ENCODE results near the gene ZNF415. TPM values are rescaled to one million over a fixed set of nuclear protein-coding genes. Genes with fewer than 3 reads are reported as not detected.

Gene ZNF415
- total and polyA plus RNA-seq, 9 of the 15 experiments (the other 6 are each of a cell fraction or from before 2014, with no cell fraction given), result 0.06 to 0.82 (median 0.14) TPM; not detected in 2

DNA sequence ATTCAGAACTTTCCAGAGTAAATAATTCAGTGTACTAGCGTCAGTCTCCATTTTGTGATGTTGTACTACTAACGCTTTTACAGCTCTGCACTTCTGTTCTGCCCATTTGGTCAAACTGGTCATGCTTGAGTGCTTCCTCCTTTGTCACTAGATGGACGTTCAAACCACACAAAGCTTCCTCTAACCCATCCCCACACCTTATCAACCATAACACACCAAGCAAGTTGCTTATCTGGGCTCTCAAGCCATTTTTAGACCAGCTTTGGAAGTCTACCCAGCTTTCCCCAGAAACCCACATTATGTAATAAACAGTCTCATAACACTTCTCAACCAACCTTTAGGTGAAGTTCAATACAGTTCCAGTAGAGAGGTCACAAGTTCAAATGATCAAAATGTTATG is 28.4 kb upstream of the ZNF415 start (continued):
- TF ChIP-seq CCAR2 (IDR thresholded peaks at IDR 0.05; ENCODE audit: low read depth, low read length), result no peak
- TF ChIP-seq MTA3 (IDR thresholded peaks at IDR 0.05; ENCODE audit: borderline replicate concordance), result peak; percentile 67; the same call in 1 of the 2 replicates
- TF ChIP-seq SREBF2 (CRISPR knock-in tag; IDR thresholded peaks at IDR 0.05), result no peak
- no peak for TF ChIP-seq BCL6 (CRISPR knock-in tag; IDR thresholded peaks at IDR 0.05)
- no peak for TF ChIP-seq ZNF124 (CRISPR knock-in tag; IDR thresholded peaks at IDR 0.05)
- no peak for TF ChIP-seq POLR3G (IDR thresholded peaks at IDR 0.05; ENCODE audit: extremely low read depth, insufficient read length, insufficient replicate concordance)
- TF ChIP-seq, protein P1, sequence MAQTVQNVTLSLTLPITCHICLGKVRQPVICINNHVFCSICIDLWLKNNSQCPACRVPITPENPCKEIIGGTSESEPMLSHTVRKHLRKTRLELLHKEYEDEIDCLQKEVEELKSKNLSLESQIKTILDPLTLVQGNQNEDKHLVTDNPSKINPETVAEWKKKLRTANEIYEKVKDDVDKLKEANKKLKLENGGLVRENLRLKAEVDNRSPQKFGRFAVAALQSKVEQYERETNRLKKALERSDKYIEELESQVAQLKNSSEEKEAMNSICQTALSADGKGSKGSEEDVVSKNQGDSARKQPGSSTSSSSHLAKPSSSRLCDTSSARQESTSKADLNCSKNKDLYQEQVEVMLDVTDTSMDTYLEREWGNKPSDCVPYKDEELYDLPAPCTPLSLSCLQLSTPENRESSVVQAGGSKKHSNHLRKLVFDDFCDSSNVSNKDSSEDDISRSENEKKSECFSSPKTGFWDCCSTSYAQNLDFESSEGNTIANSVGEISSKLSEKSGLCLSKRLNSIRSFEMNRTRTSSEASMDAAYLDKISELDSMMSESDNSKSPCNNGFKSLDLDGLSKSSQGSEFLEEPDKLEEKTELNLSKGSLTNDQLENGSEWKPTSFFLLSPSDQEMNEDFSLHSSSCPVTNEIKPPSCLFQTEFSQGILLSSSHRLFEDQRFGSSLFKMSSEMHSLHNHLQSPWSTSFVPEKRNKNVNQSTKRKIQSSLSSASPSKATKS (CRISPR knock-in tag; IDR thresholded peaks at IDR 0.05), result no peak
- TF ChIP-seq, protein P2, sequence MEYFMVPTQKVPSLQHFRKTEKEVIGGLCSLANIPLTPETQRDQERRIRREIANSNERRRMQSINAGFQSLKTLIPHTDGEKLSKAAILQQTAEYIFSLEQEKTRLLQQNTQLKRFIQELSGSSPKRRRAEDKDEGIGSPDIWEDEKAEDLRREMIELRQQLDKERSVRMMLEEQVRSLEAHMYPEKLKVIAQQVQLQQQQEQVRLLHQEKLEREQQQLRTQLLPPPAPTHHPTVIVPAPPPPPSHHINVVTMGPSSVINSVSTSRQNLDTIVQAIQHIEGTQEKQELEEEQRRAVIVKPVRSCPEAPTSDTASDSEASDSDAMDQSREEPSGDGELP (CRISPR knock-in tag; IDR thresholded peaks at IDR 0.05; ENCODE audit: borderline replicate concordance), result no peak
- TF ChIP-seq, protein P3, sequence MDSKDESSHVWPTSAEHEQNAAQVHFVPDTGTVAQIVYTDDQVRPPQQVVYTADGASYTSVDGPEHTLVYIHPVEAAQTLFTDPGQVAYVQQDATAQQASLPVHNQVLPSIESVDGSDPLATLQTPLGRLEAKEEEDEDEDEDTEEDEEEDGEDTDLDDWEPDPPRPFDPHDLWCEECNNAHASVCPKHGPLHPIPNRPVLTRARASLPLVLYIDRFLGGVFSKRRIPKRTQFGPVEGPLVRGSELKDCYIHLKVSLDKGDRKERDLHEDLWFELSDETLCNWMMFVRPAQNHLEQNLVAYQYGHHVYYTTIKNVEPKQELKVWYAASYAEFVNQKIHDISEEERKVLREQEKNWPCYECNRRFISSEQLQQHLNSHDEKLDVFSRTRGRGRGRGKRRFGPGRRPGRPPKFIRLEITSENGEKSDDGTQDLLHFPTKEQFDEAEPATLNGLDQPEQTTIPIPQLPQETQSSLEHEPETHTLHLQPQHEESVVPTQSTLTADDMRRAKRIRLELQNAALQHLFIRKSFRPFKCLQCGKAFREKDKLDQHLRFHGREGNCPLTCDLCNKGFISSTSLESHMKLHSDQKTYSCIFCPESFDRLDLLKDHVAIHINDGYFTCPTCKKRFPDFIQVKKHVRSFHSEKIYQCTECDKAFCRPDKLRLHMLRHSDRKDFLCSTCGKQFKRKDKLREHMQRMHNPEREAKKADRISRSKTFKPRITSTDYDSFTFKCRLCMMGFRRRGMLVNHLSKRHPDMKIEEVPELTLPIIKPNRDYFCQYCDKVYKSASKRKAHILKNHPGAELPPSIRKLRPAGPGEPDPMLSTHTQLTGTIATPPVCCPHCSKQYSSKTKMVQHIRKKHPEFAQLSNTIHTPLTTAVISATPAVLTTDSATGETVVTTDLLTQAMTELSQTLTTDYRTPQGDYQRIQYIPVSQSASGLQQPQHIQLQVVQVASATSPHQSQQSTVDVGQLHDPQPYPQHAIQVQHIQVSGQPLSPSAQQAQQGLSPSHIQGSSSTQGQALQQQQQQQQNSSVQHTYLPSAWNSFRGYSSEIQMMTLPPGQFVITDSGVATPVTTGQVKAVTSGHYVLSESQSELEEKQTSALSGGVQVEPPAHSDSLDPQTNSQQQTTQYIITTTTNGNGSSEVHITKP (IDR thresholded peaks at IDR 0.05; ENCODE audit: partially characterized antibody), result no peak
- peak; percentile 11; the same call in 1 of the 2 replicates for TF ChIP-seq TOE1 (IDR thresholded peaks at IDR 0.05; ENCODE audit: borderline replicate concordance)
- no peak for TF ChIP-seq TOE1 (CRISPR knock-in tag; IDR thresholded peaks at IDR 0.05; ENCODE audit: borderline replicate concordance, low read depth)
- TF ChIP-seq TCFL5 (CRISPR knock-in tag; conservative IDR thresholded peaks at IDR 0.05), result no peak
- peak; percentile 98 for TF ChIP-seq CBFA2T3 (IDR thresholded peaks at IDR 0.05)
- TF ChIP-seq SOX6 (IDR thresholded peaks at IDR 0.05), result peak; percentile 99
- 0 out of 4 replicates have a peak, but pooled peaks of 1 of the 2 experiments have one; percentile 42 for TF ChIP-seq ETV6 (IDR thresholded peaks at IDR 0.05; ENCODE audit: borderline replicate concordance in 1 of 2, low read depth in 2 of 2, low read length in 1 of 2)
- no peak for TF ChIP-seq ETV6 (CRISPR knock-in tag; IDR thresholded peaks at IDR 0.05; ENCODE audit: borderline replicate concordance)
- TF ChIP-seq PRPF4 (IDR thresholded peaks at IDR 0.05; ENCODE audit: insufficient read depth, low read depth, low read length, poor library complexity, severe bottlenecking), result no peak
- TF ChIP-seq, protein P4, sequence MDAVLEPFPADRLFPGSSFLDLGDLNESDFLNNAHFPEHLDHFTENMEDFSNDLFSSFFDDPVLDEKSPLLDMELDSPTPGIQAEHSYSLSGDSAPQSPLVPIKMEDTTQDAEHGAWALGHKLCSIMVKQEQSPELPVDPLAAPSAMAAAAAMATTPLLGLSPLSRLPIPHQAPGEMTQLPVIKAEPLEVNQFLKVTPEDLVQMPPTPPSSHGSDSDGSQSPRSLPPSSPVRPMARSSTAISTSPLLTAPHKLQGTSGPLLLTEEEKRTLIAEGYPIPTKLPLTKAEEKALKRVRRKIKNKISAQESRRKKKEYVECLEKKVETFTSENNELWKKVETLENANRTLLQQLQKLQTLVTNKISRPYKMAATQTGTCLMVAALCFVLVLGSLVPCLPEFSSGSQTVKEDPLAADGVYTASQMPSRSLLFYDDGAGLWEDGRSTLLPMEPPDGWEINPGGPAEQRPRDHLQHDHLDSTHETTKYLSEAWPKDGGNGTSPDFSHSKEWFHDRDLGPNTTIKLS (IDR thresholded peaks at IDR 0.05; ENCODE audit: borderline replicate concordance, low read depth), result no peak
- no peak for TF ChIP-seq IRF2 (CRISPR knock-in tag; IDR thresholded peaks at IDR 0.05)

Measured in K562 (cell line).